ENCODE results near the gene TBL1X. TPM values are rescaled to one million over a fixed set of nuclear protein-coding genes. Genes with fewer than 3 reads are reported as not detected.

The TBL1X gene
- total and polyA plus RNA-seq, 10 of the 15 experiments (the other 5 are each of a cell fraction or from before 2014, with no cell fraction given): 4.4 to 26.3 (median 10.6) TPM

DNA sequence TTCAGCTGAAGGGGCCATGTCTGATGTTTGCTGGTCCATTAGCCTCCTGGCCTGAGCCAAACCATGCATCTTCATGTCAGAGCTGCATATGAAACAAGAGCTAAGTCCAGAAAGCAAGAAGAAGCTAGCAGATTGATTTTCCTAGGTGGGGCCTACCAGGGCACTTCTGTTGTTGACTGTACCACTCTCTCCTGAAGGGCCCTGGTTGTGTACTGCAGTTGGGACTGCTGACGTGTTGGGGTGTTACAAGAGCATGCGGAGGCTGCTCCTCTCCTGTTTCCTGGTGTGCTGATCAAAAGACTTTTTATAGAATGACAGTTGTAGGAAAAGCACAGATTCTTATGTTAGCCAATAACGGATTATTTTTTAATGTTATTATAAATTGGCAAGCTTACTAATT, 145.1 kb downstream of the TBL1X start:
- H3K4me2 ChIP-seq (ENCODE audit: control insufficient read depth, insufficient read depth): no peak overlapping the region
- DNase-seq (ENCODE audit: low read depth, low spot score): no peak
- FAIRE-seq: no peak
- H2AFZ ChIP-seq (ENCODE audit: control insufficient read depth, low read depth, low read length): no peak overlapping the region
- H3K4me3 ChIP-seq: no peak overlapping the region
- H3K27me3 ChIP-seq (replicated peaks in 1 of 2; ENCODE audit: control insufficient read depth in 2 of 2, insufficient read depth in 2 of 2, low read length in 1 of 2): no peaks in the 10 kb centered on the region
- ChIA-PET SMC1A (ENCODE audit: uncharacterized antibody, unreplicated experiment) (interaction anchor here (1.0 to 1.4 kb wide), 3 partner anchors 9 to 148 kb away, joined by 3 to 4 read pairs (median 3); no protein-coding TSS in a partner anchor), POLR2A (interaction anchor here (0.6 kb wide), 1 partner anchor 41 kb away, joined by 5 read pairs; no protein-coding TSS in a partner anchor), RAD21 (ENCODE audit: unreplicated experiment) (no interaction called here), CTCF (interaction anchor here (0.6 kb wide), 1 partner anchor 17 kb away, joined by 3 read pairs; no protein-coding TSS in a partner anchor)
- no peak overlapping the region for H3K9ac ChIP-seq (ENCODE audit: control insufficient read depth, insufficient read depth, low read length)
- intact Hi-C loops (cut with micrococcal nuclease; ENCODE audit: unreplicated experiment): no loop called here
- no TSS peak for BruUV-seq (replicated peaks)
- no peak overlapping the region for H3K27ac ChIP-seq (ENCODE audit: control insufficient read depth, insufficient read depth)
- H3K9me3 ChIP-seq (replicated peaks; ENCODE audit: control insufficient read depth, insufficient read depth, low read length): no peaks in the 10 kb centered on the region
- no peaks in the 10 kb centered on the region for H3K79me2 ChIP-seq (ENCODE audit: control insufficient read depth, insufficient read depth, low read length)
- in situ Hi-C loops (cut with MboI): no loop called here
- no peak for ATAC-seq
- TF ChIP-seq MYC (IDR thresholded peaks at IDR 0.05; ENCODE audit: insufficient read depth, insufficient read length, insufficient replicate concordance, low read length, severe bottlenecking) (no peak), SIN3A (IDR thresholded peaks at IDR 0.05; ENCODE audit: low read depth, low read length) (no peak), SPI1 (IDR thresholded peaks at IDR 0.05; ENCODE audit: borderline replicate concordance, insufficient read depth, low read depth, low read length) (no peak), IKZF2 (IDR thresholded peaks at IDR 0.05) (no peak), ZNF274 (IDR thresholded peaks at IDR 0.05; ENCODE audit: insufficient read depth, insufficient read length) (no peak), GABPA (IDR thresholded peaks at IDR 0.05; ENCODE audit: low read depth) (no peak), IRF5 (IDR thresholded peaks at IDR 0.05; ENCODE audit: borderline replicate concordance) (no peak)
- TF ChIP-seq, protein P1, sequence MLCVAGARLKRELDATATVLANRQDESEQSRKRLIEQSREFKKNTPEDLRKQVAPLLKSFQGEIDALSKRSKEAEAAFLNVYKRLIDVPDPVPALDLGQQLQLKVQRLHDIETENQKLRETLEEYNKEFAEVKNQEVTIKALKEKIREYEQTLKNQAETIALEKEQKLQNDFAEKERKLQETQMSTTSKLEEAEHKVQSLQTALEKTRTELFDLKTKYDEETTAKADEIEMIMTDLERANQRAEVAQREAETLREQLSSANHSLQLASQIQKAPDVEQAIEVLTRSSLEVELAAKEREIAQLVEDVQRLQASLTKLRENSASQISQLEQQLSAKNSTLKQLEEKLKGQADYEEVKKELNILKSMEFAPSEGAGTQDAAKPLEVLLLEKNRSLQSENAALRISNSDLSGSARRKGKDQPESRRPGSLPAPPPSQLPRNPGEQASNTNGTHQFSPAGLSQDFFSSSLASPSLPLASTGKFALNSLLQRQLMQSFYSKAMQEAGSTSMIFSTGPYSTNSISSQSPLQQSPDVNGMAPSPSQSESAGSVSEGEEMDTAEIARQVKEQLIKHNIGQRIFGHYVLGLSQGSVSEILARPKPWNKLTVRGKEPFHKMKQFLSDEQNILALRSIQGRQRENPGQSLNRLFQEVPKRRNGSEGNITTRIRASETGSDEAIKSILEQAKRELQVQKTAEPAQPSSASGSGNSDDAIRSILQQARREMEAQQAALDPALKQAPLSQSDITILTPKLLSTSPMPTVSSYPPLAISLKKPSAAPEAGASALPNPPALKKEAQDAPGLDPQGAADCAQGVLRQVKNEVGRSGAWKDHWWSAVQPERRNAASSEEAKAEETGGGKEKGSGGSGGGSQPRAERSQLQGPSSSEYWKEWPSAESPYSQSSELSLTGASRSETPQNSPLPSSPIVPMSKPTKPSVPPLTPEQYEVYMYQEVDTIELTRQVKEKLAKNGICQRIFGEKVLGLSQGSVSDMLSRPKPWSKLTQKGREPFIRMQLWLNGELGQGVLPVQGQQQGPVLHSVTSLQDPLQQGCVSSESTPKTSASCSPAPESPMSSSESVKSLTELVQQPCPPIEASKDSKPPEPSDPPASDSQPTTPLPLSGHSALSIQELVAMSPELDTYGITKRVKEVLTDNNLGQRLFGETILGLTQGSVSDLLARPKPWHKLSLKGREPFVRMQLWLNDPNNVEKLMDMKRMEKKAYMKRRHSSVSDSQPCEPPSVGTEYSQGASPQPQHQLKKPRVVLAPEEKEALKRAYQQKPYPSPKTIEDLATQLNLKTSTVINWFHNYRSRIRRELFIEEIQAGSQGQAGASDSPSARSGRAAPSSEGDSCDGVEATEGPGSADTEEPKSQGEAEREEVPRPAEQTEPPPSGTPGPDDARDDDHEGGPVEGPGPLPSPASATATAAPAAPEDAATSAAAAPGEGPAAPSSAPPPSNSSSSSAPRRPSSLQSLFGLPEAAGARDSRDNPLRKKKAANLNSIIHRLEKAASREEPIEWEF (IDR thresholded peaks at IDR 0.05; ENCODE audit: insufficient replicate concordance, low read depth, low read length): no peak
- no peaks in the 10 kb centered on the region for H3K4me1 ChIP-seq (ENCODE audit: control insufficient read depth, insufficient read depth, low read length)
- WGBS (ENCODE audit: insufficient coverage, insufficient replicate concordance, low lambda C conversion rate, missing lambda C conversion rate): 71% methylated on average over 3 of the region's 3 CpGs
- H4K20me1 ChIP-seq (ENCODE audit: control insufficient read depth, insufficient read depth): no peaks in the 10 kb centered on the region
- no peaks in the 10 kb centered on the region; a peak in 1 of 4 replicates for H3K36me3 ChIP-seq (ENCODE audit: control insufficient read depth in 2 of 2, insufficient read depth in 2 of 2, low read length in 1 of 2)

Data from GM12878 (cell line).